SU-DHL-6 (cell line): ENCODE data around the gene GIMAP1.

Experiments used
- CTCF ChIP-seq: fragments of 200-600 bp; sonication (generic); IDR thresholded peaks from one replicate; pipeline ENCODE4 v1.5.1; 2017; ENCODE audit warnings: antibody characterized with exemption, mild to moderate bottlenecking, low read length, moderate library complexity; ENCODE audit not compliant: insufficient read depth, poor library complexity, severe bottlenecking
- EZH2phosphoT487 ChIP-seq: fragments of 200-600 bp; sonication (generic), shearing (Covaris generic); conservative IDR thresholded peaks from 2 replicates; pipeline ENCODE4 v1.6.1; 2018; ENCODE audit warnings: mild to moderate bottlenecking, antibody characterized with exemption, low read length, moderate library complexity, mixed read lengths

DNA sequence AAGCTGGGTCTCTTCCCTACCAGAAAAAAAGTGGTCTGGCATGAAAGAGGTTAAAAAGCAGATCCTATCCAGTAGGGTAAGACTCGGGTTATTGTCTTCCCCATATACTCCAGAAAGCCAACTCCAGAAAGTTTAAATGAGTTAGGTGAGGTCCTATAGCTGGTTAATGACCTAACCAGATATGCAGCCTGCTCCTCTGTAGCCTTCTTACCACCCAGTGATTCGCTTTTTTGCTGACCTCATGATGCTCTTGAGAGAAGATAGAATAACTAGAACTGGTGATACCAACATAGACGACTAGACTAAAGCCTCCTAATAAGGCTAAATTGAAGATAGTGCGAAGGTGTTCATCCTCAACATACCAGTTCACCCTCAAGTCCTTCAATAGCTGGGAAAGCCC is 675 bp upstream of the GIMAP1 start:
- TF ChIP-seq CTCF (no peak), EZH2phosphoT487 (no peak)
